ENCODE results near the gene SRC.

SRC gene

DNA sequence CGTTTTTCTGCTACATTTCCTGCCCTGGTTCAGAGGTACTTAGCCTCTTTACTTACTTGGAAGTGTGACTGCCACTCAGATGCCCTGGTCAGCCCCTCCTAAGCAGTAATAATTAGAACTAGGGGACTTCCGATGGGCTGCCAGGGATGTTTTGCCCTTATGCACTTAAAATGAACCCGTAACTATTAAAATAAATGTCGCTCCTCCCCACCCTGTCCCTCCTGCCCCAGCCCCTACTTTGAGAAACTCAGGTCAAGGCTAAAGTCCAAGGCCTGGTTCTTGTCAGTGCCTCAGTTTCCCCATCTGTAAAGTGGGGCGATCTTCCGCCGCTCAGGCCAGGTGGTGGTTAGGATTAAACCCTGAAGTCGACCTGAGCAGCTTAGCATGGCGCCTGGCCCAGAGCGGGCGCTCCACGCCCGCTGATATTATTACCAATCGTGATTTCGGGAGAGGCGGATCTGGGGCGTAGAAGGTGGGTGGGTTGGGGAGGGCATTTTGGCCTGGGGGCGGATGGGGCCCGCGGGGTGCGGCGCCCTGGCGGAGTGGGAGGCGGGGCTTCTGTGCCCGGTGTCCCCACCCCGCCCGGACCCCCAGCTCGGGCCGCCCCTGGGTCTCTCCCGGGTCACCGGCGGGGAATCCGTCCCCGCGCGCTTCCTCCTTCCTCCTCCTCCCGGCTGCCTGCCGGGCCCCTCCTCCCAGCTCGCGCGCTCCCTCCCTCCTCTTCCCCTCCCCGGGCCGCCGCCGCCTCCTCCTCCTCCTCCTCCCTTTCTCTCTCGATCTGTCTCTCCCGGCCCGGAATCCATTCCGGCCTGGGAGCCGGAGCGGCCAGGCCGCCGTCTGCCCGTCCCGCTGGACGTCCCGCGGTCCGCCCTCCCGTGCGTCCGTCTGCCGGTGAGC lies at the start of gene SRC:
Gene SRC, plus strand, starts transcription at position 802 of the 897 bp plus-strand sequence. CDS start 38,014 bp downstream, outside the sequence.
- peak in 1 of 2 donors; percentile 3 for DNase-seq

GRCh38 chr20:37296371-37296770 lies 49.6 kb upstream of the SRC start:
- DNase-seq: no peak

GRCh38 chr20:37297066-37297736 lies 48.7 kb upstream of the SRC start:
- no peak for DNase-seq

- DNase-seq: no peak
Measured at GRCh38 chr20:37298190-37298939, 47.6 kb upstream of the SRC start.

DNA sequence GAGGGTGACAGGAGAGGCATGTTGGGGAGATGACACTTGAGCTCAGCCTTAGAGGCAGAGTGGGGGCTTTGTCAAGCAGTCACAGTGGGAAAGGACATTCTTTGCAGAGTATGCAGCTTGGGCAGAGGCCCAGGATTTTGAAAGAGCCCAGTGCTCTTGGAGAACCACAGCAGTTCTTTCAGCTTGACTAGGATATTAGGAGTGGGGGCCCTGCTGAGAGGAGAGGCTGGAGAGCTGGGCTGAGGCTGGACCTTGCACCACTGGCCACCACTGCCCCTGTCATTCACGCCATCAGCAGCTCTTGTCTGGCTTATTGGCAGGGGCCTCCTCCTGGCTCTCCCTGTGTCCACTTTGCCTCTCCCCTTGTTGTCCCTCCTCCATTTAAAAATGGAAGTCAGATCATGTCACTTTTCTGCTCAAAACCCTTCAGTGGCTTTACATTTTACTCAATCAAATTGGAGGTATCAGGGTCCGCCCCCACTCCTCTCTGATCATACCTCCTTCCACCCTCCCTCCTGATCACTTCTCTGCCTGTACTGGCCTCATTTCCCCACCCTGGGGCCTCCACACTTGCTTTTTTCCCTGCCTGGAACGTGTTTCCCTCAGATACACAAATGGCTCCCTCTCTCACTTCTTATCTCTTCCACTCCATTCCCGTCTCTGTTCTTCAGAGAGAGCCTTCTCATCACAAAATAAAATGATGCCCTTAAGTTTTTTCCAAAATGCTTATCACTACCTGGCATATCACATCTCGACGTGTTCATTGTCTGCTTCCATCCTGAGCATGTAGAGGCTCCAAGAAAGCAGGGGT lies 46.0 kb upstream of the SRC start:
- peak in 1 of 2 donors; percentile 34 for DNase-seq

- no peak for DNase-seq
Measured at GRCh38 chr20:37301120-37301519, 44.8 kb upstream of the SRC start.

- no peak for DNase-seq
Measured at GRCh38 chr20:37301558-37301957, 44.4 kb upstream of the SRC start.

DNA sequence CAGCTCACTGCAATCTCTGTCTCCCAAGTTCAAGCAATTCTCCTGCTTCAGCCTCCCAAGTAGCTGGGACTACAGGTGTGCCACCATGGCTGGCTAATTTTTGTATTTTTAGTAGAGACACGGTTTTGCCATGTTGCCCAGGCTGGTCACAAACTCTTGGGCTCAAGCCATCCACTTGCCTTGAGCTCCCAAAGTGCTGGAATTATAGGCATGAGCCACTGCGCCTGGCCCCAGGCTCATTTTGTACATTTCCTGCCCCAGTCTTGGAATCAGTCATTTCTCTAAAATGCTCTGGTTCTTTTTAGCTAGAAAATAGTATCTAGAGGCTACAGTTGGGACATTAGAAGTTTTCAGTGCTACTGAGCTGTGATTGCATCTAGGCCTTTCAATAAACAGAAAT lies 43.0 kb upstream of the SRC start:
- no peak for DNase-seq

GRCh38 chr20:37303637-37304036 lies 42.3 kb upstream of the SRC start:
- no peak for DNase-seq

GRCh38 chr20:37305079-37305478 lies 40.9 kb upstream of the SRC start:
- DNase-seq: no peak

GRCh38 chr20:37305839-37306238 lies 40.1 kb upstream of the SRC start:
- DNase-seq: no peak

DNA sequence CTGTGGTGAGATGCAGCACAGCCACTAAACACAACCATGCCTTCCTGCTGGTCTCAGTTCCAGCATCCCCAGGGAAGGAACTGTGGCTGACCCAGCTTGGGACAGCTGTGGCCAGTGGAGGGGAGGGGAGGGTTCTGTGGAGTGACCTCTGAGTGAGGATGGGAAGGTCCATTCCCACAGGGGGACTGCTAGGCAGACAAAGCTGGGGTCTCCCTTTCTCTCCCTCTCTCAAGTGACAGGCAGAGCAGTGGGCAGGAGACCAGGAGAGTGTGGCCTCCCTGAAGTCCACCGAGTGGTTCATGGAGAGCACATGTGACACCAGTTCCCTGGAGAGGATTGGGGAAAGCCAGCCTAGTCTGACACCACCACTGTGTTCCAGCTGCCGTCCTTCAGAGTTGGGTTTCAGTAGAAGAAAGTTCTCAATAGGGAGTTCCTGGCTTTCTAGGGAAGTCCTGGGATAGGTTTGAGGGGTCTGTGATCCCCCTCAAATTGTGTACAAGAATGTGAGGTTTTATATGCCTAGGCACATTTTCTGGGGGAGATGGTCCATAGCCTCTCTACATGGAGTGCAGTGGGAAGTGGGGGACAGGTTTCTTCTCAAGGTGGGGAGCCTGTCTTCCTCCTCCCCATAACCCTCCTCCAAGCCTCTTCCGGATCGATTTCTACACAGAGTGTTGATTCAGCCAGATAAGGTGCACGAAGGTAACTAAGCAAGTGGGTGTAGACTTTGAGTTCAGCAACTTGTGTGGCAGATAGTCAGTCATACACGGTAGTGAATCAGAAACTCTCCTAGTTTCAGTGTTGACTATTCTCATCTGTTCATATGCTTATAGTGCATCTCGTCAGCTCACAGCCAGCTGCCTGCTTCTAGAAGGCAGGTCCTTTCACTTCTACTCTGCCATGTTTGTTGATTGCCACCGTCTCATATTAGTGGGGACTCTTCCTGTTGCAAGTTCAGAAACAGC lies 37.6 kb upstream of the SRC start:
- no peak for DNase-seq

DNA sequence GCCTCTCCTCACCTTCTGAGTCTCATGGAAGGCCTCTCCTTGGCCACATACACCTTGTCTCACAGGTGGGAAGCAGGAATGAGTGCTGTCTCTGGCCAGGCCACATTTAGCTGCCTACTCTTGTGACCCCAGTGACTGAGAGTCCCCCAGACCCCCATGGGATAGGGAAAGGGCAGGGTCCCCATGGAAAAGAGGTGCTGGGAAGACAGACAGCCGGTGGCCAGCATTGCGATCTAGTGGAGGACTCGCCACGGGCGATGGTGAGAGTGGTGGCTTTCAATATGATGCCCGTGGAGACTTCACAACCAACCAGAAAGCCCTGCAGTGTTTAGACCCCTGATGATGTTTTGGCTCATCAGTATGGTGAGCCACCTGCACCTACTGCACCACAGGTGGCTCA lies 36.6 kb upstream of the SRC start:
- no peak for DNase-seq

GRCh38 chr20:37309936-37310590 lies 35.9 kb upstream of the SRC start:
- DNase-seq: no peak

DNA sequence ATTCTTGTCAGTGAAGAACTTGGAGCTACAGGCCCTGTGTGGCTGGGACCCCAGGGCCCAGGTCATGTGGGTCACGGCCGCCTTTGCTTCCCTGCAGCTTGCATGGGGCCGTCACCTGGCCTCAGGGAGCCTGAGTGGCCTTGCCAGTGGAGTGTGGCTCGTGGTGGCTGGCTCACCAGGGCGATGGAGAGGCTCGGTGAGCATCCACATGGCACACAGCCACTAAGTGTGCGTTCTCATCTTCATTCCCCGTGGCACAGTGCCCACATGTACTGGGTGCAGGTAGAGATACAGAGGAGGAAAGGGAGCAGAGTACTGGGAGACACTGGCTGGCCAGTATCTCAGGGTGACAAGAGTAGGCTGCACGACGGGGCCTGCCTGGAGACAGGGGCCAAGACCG lies 35.0 kb upstream of the SRC start:
- DNase-seq: no peak

- DNase-seq: no peak
Measured at GRCh38 chr20:37311710-37312355, 34.1 kb upstream of the SRC start.

- no peak for DNase-seq
Measured at GRCh38 chr20:37313546-37314091, 32.3 kb upstream of the SRC start.

GRCh38 chr20:37314099-37314498 lies 31.8 kb upstream of the SRC start:
- no peak for DNase-seq

DNA sequence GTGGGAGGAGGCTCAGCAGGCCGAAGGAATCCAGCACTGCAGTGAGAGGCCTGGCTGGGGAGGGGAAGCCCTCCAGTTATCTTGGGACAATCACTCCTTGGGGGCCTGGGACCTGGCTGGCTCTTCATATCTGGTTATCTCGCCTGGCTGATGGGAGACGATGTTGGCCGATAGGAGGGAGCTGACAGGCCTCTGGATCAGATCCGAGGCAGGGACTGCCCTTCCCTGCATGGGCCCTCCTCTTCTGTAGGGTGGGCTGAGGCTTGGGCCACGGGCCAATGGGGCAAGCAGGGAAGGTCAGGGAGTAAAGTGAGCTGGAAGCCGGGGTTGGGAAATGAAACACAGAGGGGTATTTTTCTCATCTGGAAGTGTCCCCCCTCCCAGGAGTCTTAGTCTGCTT lies 31.3 kb upstream of the SRC start:
- no peak for DNase-seq

DNA sequence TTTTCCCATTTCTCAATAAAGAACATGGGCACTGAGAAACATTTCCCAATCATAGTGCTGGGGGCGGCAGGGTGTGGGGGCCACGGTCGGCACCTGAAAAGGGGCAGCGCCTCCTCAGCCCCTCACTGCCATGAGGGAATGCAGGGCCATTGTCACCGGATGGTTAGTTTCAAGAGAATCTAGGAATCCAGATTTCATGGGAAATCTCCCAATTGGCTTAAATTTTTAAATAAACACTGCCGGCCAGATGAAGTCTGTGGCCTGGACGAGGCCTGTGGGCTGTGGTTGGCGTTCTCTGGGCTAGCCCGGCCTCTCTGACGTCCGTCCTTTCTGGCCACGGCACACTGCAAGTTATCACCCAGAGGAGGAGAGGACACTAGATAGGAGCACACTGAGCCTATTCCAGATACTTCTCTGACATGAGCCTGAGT lies 30.9 kb upstream of the SRC start:
- no peak for DNase-seq

All from hippocampal formation (tissue), 2 donors.